SK-N-SH treated with all-trans-retinoic acid at 6 μM for 48 hours (cell line): ENCODE data around the gene RELA.
A peak's percentile ranks its signal among the peaks of the same experiment; 100 is the strongest.

ENCODE experiments used
- ATAC-seq: fragments of 200-7000 bp; cut with Tn5 transposase; 3 replicates; pipeline ENCODE4 v1.9.1; 2020; ENCODE audit warnings: mild to moderate bottlenecking, moderate library complexity
- ARNTL ChIP-seq: fragments of 450-650 bp; formaldehyde crosslinking; IDR thresholded peaks from 2 replicates; pipeline ENCODE4 v1.5.0; 2020; ENCODE audit warnings: low read depth, mild to moderate bottlenecking, moderate library complexity, borderline replicate concordance
- BACH2 ChIP-seq: fragments of 250-450 bp; sonication (Bioruptor Pico); IDR thresholded peaks from 2 replicates; pipeline ENCODE4 v1.9.0; 2021; ENCODE audit warnings: mild to moderate bottlenecking, borderline replicate concordance
- CREB5 ChIP-seq: fragments of 250-450 bp; sonication (Bioruptor Pico); IDR thresholded peaks from 2 replicates; pipeline ENCODE4 v1.5.1; 2020; ENCODE audit warnings: low read depth, mild to moderate bottlenecking, moderate library complexity
- CSDC2 ChIP-seq: fragments of 250-450 bp; sonication (Bioruptor Pico); IDR thresholded peaks from 2 replicates; pipeline ENCODE4 v1.5.0; 2020; ENCODE audit warnings: mild to moderate bottlenecking, moderate library complexity
- CSRNP3 ChIP-seq: fragments of 250-450 bp; sonication (Bioruptor Pico); IDR thresholded peaks from 2 replicates; pipeline ENCODE4 v1.5.1; 2021; ENCODE audit warnings: mild to moderate bottlenecking, moderate library complexity
- GLIS3 ChIP-seq: fragments of 250-450 bp; sonication (Bioruptor Pico); IDR thresholded peaks from 2 replicates; pipeline ENCODE4 v1.5.0; 2020; ENCODE audit warnings: mild to moderate bottlenecking, moderate library complexity
- ISL1 ChIP-seq: fragments of 250-450 bp; sonication (Bioruptor Pico); IDR thresholded peaks from 2 replicates; pipeline ENCODE4 v2.1.2; 2022; ENCODE audit warnings: mild to moderate bottlenecking, moderate library complexity
- OSR1 ChIP-seq: fragments of 250-450 bp; sonication (Bioruptor Pico); IDR thresholded peaks from 2 replicates; pipeline ENCODE4 v1.8.0; 2022; ENCODE audit warnings: moderate library complexity, mild to moderate bottlenecking, inconsistent platforms
- POU6F1 ChIP-seq: fragments of 250-450 bp; sonication (Bioruptor Pico); IDR thresholded peaks from 2 replicates; pipeline ENCODE4 v1.8.0; 2021; ENCODE audit warnings: low read depth, mild to moderate bottlenecking, moderate library complexity, borderline replicate concordance
- PPARA ChIP-seq: fragments of 250-450 bp; sonication (Bioruptor Pico); IDR thresholded peaks from 2 replicates; pipeline ENCODE4 v1.5.0; 2020; ENCODE audit warnings: mild to moderate bottlenecking, borderline replicate concordance
- RARB ChIP-seq: fragments of 250-450 bp; sonication (Bioruptor Pico); IDR thresholded peaks from 2 replicates; pipeline ENCODE4 v1.8.0; 2021; ENCODE audit warnings: mild to moderate bottlenecking, moderate library complexity
- TCF4 ChIP-seq: fragments of 250-450 bp; sonication (Bioruptor Pico); IDR thresholded peaks from 2 replicates; pipeline ENCODE4 v1.8.0; 2021; ENCODE audit warnings: mild to moderate bottlenecking, moderate library complexity, borderline replicate concordance
- TOX ChIP-seq: fragments of 250-450 bp; sonication (Bioruptor Pico); IDR thresholded peaks from 2 replicates; pipeline ENCODE4 v1.8.0; 2021; ENCODE audit warnings: mild to moderate bottlenecking, moderate library complexity, borderline replicate concordance
- TSHZ2 ChIP-seq: fragments of 250-450 bp; sonication (Bioruptor Pico); IDR thresholded peaks from 2 replicates; pipeline ENCODE4 v1.5.0; 2020; ENCODE audit warnings: mild to moderate bottlenecking, moderate library complexity
- ZC3H10 ChIP-seq: fragments of 250-450 bp; sonication (Bioruptor Pico); IDR thresholded peaks from 2 replicates; pipeline ENCODE4 v1.5.1; 2021; ENCODE audit warnings: mild to moderate bottlenecking, moderate library complexity
- ZFP3 ChIP-seq: fragments of 250-450 bp; sonication (Bioruptor Pico); IDR thresholded peaks from 2 replicates; pipeline ENCODE4 v1.5.0; 2020; ENCODE audit warnings: mild to moderate bottlenecking, moderate library complexity
- ZFP30 ChIP-seq: fragments of 450-650 bp; formaldehyde crosslinking; IDR thresholded peaks from 2 replicates; pipeline ENCODE4 v1.5.0; 2022; ENCODE audit warnings: mild to moderate bottlenecking, moderate library complexity
- ZNF565 ChIP-seq: fragments of 450-650 bp; formaldehyde crosslinking; conservative IDR thresholded peaks from 2 replicates; pipeline ENCODE4 v1.5.0; 2020; ENCODE audit warnings: low read depth, mild to moderate bottlenecking, moderate library complexity
- ZNF70 ChIP-seq: fragments of 450-650 bp; formaldehyde crosslinking; IDR thresholded peaks from 2 replicates; pipeline ENCODE4 v1.5.0; 2020; ENCODE audit warnings: mild to moderate bottlenecking, moderate library complexity
- ZNF8 ChIP-seq: fragments of 450-650 bp; formaldehyde crosslinking; IDR thresholded peaks from 2 replicates; pipeline ENCODE4 v1.5.0; 2020; ENCODE audit warnings: mild to moderate bottlenecking, moderate library complexity

The RELA gene

GRCh38 chr11:65629579-65629978 lies 33.1 kb downstream of the RELA start:
- TF ChIP-seq ZNF70 (CRISPR knock-in tag), result no peak
- TF ChIP-seq GLIS3, result no peak
- no peak for TF ChIP-seq PPARA (CRISPR knock-in tag)
- TF ChIP-seq BACH2, result no peak
- TF ChIP-seq, all 23 proteins: peak for 0
- ATAC-seq, result no peak

GRCh38 chr11:65627202-65627601 lies 35.5 kb downstream of the RELA start:
- ATAC-seq, result no peak
- no peak for TF ChIP-seq CREB5 (CRISPR knock-in tag)
- no peak for TF ChIP-seq ZNF8
- TF ChIP-seq TCF4, result no peak
- TF ChIP-seq TOX (CRISPR knock-in tag), result no peak
- no peak for TF ChIP-seq ZFP3 (CRISPR knock-in tag)
- no peak for TF ChIP-seq PPARA (CRISPR knock-in tag)
- TF ChIP-seq ARNTL (CRISPR knock-in tag), result no peak
- TF ChIP-seq TSHZ2 (CRISPR knock-in tag), result no peak
- TF ChIP-seq OSR1, result no peak
- TF ChIP-seq RARB (CRISPR knock-in tag), result no peak
- TF ChIP-seq ZNF565 (CRISPR knock-in tag), result no peak
- no peak for TF ChIP-seq ZC3H10 (CRISPR knock-in tag)
- no peak for TF ChIP-seq CSRNP3 (CRISPR knock-in tag)
- TF ChIP-seq, all 23 proteins: peak for 0

GRCh38 chr11:65625628-65626342 lies 36.9 kb downstream of the RELA start:
- TF ChIP-seq ISL1 (CRISPR knock-in tag), result no peak
- no peak for TF ChIP-seq ZC3H10 (CRISPR knock-in tag)
- no peak for TF ChIP-seq ZFP3 (CRISPR knock-in tag)
- TF ChIP-seq ZNF8, result no peak
- no peak for TF ChIP-seq OSR1
- TF ChIP-seq CSDC2 (CRISPR knock-in tag), result no peak
- no peak for TF ChIP-seq PPARA (CRISPR knock-in tag)
- TF ChIP-seq CSRNP3 (CRISPR knock-in tag), result no peak
- no peak for TF ChIP-seq ZNF70 (CRISPR knock-in tag)
- TF ChIP-seq CREB5 (CRISPR knock-in tag), result no peak
- no peak for TF ChIP-seq TSHZ2 (CRISPR knock-in tag)
- TF ChIP-seq POU6F1, result no peak
- TF ChIP-seq ZFP30 (CRISPR knock-in tag), result no peak
- peak; percentile 78 for ATAC-seq
